ENCODE data around the gene ERC2.

The ERC2 gene

DNA sequence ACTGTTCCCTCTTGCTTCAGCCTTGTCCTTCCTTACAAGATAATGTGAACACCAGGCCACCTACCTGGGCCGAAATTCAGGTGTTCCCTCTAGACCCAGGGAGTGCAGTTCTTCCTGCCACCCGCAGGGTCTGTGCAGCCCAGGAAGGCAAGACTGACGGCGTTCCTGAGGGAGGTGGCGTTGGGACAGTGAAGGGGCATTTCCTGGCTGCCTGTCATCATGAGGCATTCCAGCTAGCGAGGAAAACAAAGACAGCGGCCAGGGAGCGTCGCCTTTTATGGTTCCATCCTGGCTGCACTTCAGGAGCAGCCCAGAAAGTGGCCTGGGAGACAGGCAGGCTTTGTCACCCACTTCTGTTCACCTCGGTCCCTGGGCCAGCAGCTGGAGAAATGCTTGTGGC is 896.4 kb downstream of the ERC2 start:
- TF ChIP-seq EZH2phosphoT487 (IDR thresholded peaks at IDR 0.05; ENCODE audit: borderline replicate concordance), result no peak
- no peak for TF ChIP-seq CTCF (conservative IDR thresholded peaks at IDR 0.05; ENCODE audit: low read length)
- H3K9ac ChIP-seq (ENCODE audit: low read depth, low read length, poor library complexity, severe bottlenecking), result no peak overlapping the region
- H3K36me3 ChIP-seq (ENCODE audit: insufficient read depth, low read length), result no peaks in the 10 kb centered on the region
- no peaks in the 10 kb centered on the region for H3K9me3 ChIP-seq (ENCODE audit: insufficient read depth, low read depth, low read length)
- H4K20me1 ChIP-seq (ENCODE audit: insufficient read depth, low read length, poor library complexity, severe bottlenecking), result no peaks in the 10 kb centered on the region
- H3F3A ChIP-seq (ENCODE audit: low read depth), result no peaks in the 10 kb centered on the region
- peaks cover 10% of the 10 kb centered on the region for H3K4me1 ChIP-seq (ENCODE audit: insufficient read depth, low read length, poor library complexity, severe bottlenecking)
- H3K4me3 ChIP-seq (ENCODE audit: low read length, poor library complexity, severe bottlenecking), result no peak overlapping the region
- no peaks in the 10 kb centered on the region for H3K79me2 ChIP-seq (ENCODE audit: insufficient read depth, low read length)
- H3K27me3 ChIP-seq (ENCODE audit: insufficient read depth, low read length, poor library complexity, severe bottlenecking), result no peaks in the 10 kb centered on the region
- H3K9me2 ChIP-seq (replicated peaks; ENCODE audit: low read depth, low read length), result no peaks in the 10 kb centered on the region
- H3K4me2 ChIP-seq (ENCODE audit: low read depth, low read length, poor library complexity, severe bottlenecking), result peak overlapping the region; percentile 33
- no peak overlapping the region for H2AFZ ChIP-seq (ENCODE audit: low read length)

- no peaks in the 10 kb centered on the region for H3K27me3 ChIP-seq (ENCODE audit: insufficient read depth, low read length, poor library complexity, severe bottlenecking)
- H3K4me1 ChIP-seq (ENCODE audit: insufficient read depth, low read length, poor library complexity, severe bottlenecking), result peaks cover 10% of the 10 kb centered on the region
Observed at GRCh38 chr3:55571216-55571813, 897.0 kb downstream of the ERC2 start.

GRCh38 chr3:55570271-55570711 is 898.0 kb downstream of the ERC2 start:
- no peaks in the 10 kb centered on the region for H3K36me3 ChIP-seq (ENCODE audit: insufficient read depth, low read length)
- H3K4me3 ChIP-seq (ENCODE audit: low read length, poor library complexity, severe bottlenecking), result no peak overlapping the region
- no peak for TF ChIP-seq EZH2phosphoT487 (IDR thresholded peaks at IDR 0.05; ENCODE audit: borderline replicate concordance)
- TF ChIP-seq CTCF (conservative IDR thresholded peaks at IDR 0.05; ENCODE audit: low read length), result no peak
- H4K20me1 ChIP-seq (ENCODE audit: insufficient read depth, low read length, poor library complexity, severe bottlenecking), result no peaks in the 10 kb centered on the region
- no peaks in the 10 kb centered on the region for H3K27me3 ChIP-seq (ENCODE audit: insufficient read depth, low read length, poor library complexity, severe bottlenecking)
- peaks cover 14% of the 10 kb centered on the region for H3K4me1 ChIP-seq (ENCODE audit: insufficient read depth, low read length, poor library complexity, severe bottlenecking)
- H3F3A ChIP-seq (ENCODE audit: low read depth), result no peaks in the 10 kb centered on the region
- no peak overlapping the region for H2AFZ ChIP-seq (ENCODE audit: low read length)
- H3K9me2 ChIP-seq (replicated peaks; ENCODE audit: low read depth, low read length), result no peaks in the 10 kb centered on the region
- H3K9me3 ChIP-seq (ENCODE audit: insufficient read depth, low read depth, low read length), result no peaks in the 10 kb centered on the region
- H3K79me2 ChIP-seq (ENCODE audit: insufficient read depth, low read length), result no peaks in the 10 kb centered on the region
- no peak overlapping the region for H3K9ac ChIP-seq (ENCODE audit: low read depth, low read length, poor library complexity, severe bottlenecking)
- no peak overlapping the region for H3K4me2 ChIP-seq (ENCODE audit: low read depth, low read length, poor library complexity, severe bottlenecking)

More at GRCh38 chr3:55571216-55571813, 897.0 kb downstream of the ERC2 start:
- Histone ChIP-seq H3F3A (ENCODE audit: low read depth) (no peaks in the 10 kb centered on the region), H3K36me3 (ENCODE audit: insufficient read depth, low read length) (no peaks in the 10 kb centered on the region), H2AFZ (ENCODE audit: low read length) (no peak overlapping the region), H3K9me2 (replicated peaks; ENCODE audit: low read depth, low read length) (no peaks in the 10 kb centered on the region), H3K79me2 (ENCODE audit: insufficient read depth, low read length) (no peaks in the 10 kb centered on the region), H3K9ac (ENCODE audit: low read depth, low read length, poor library complexity, severe bottlenecking) (no peak overlapping the region), H4K20me1 (ENCODE audit: insufficient read depth, low read length, poor library complexity, severe bottlenecking) (no peaks in the 10 kb centered on the region), H3K4me2 (ENCODE audit: low read depth, low read length, poor library complexity, severe bottlenecking) (peak overlapping the region; percentile 33), H3K9me3 (ENCODE audit: insufficient read depth, low read depth, low read length) (no peaks in the 10 kb centered on the region), H3K4me3 (ENCODE audit: low read length, poor library complexity, severe bottlenecking) (no peak overlapping the region)
- TF ChIP-seq CTCF (conservative IDR thresholded peaks at IDR 0.05; ENCODE audit: low read length) (no peak), EZH2phosphoT487 (IDR thresholded peaks at IDR 0.05; ENCODE audit: borderline replicate concordance) (no peak)
